ENCODE data around the gene CFAP157.

Gene CFAP157

GRCh38 chr9:127708952-127709587 is 2.3 kb downstream of the CFAP157 start:
- no peak for TF ChIP-seq CTCF (IDR thresholded peaks at IDR 0.05; ENCODE audit: extremely low read depth, missing control alignments)

GRCh38 chr9:127710204-127710783 is 3.5 kb downstream of the CFAP157 start:
- no peak for TF ChIP-seq CTCF (IDR thresholded peaks at IDR 0.05; ENCODE audit: extremely low read depth, missing control alignments)
- no peak for DNase-seq (ENCODE audit: low spot score)

More at GRCh38 chr9:127708952-127709587, 2.3 kb downstream of the CFAP157 start:
- no peak for DNase-seq (ENCODE audit: low spot score)

GRCh38 chr9:127711226-127711701 is 4.5 kb downstream of the CFAP157 start:
- TF ChIP-seq CTCF (IDR thresholded peaks at IDR 0.05; ENCODE audit: extremely low read depth, missing control alignments), result no peak
- no peak for DNase-seq (ENCODE audit: low spot score)

- no peak for DNase-seq (ENCODE audit: low spot score)
- TF ChIP-seq CTCF (IDR thresholded peaks at IDR 0.05; ENCODE audit: extremely low read depth, missing control alignments), result no peak
Measured at GRCh38 chr9:127711831-127712274, 5.1 kb downstream of the CFAP157 start.

GRCh38 chr9:127712371-127712770 is 5.6 kb downstream of the CFAP157 start:
- DNase-seq (ENCODE audit: low spot score), result no peak
- no peak for TF ChIP-seq CTCF (IDR thresholded peaks at IDR 0.05; ENCODE audit: extremely low read depth, missing control alignments)

GRCh38 chr9:127712867-127713266 is 6.1 kb downstream of the CFAP157 start:
- no peak for TF ChIP-seq CTCF (IDR thresholded peaks at IDR 0.05; ENCODE audit: extremely low read depth, missing control alignments)
- DNase-seq (ENCODE audit: low spot score), result no peak

GRCh38 chr9:127714020-127714750 is 7.4 kb downstream of the CFAP157 start:
- no peak for TF ChIP-seq CTCF (IDR thresholded peaks at IDR 0.05; ENCODE audit: extremely low read depth, missing control alignments)
- DNase-seq (ENCODE audit: low spot score), result no peak
